DMS79 treated with DMSO at 0.1 percent for 48 hours (cell line): ENCODE data around the gene PRSS21.

Experiments used
- DNase-seq: peaks from one replicate; lab custom pipeline; 2025; lab: John Stamatoyannopoulos, UW

Gene PRSS21

GRCh38 chr16:2816751-2817339, at the start of gene PRSS21:
Gene PRSS21, plus strand, starts transcription at chr16:2817237. Its CDS starts 32 bp downstream, at chr16:2817269.
- no peak for DNase-seq

GRCh38 chr16:2767891-2768290, 49.1 kb upstream of the PRSS21 start:
- no peak for DNase-seq

GRCh38 chr16:2768403-2769089, 48.5 kb upstream of the PRSS21 start:
- DNase-seq = no peak

GRCh38 chr16:2769100-2769529, 47.9 kb upstream of the PRSS21 start:
- DNase-seq = no peak

- no peak for DNase-seq
These were observed 47.4 kb upstream of the PRSS21 start for GRCh38 chr16:2769675-2770056.

- DNase-seq = no peak
These were observed 46.7 kb upstream of the PRSS21 start for GRCh38 chr16:2770057-2770951.

GRCh38 chr16:2771496-2772402, 45.3 kb upstream of the PRSS21 start:
- DNase-seq = no peak

GRCh38 chr16:2773188-2773968, 43.7 kb upstream of the PRSS21 start:
- DNase-seq = no peak

GRCh38 chr16:2774161-2774891, 42.7 kb upstream of the PRSS21 start:
- no peak for DNase-seq

GRCh38 chr16:2775131-2775716, 41.8 kb upstream of the PRSS21 start:
- DNase-seq = no peak

- DNase-seq = no peak
These were observed 41.1 kb upstream of the PRSS21 start for GRCh38 chr16:2775765-2776499.

- no peak for DNase-seq
These were observed 40.4 kb upstream of the PRSS21 start for GRCh38 chr16:2776500-2777139.

- peak; percentile 72 for DNase-seq
These were observed 39.7 kb upstream of the PRSS21 start, which contains the start of gene ELOB for GRCh38 chr16:2777231-2777902. Gene ELOB, minus strand, starts transcription at chr16:2777280. Its CDS starts 41 bp downstream, at chr16:2777239.

- no peak for DNase-seq
These were observed 39.0 kb upstream of the PRSS21 start for GRCh38 chr16:2777903-2778629.

- no peak for DNase-seq
These were observed 38.4 kb upstream of the PRSS21 start for GRCh38 chr16:2778630-2778958.

GRCh38 chr16:2779151-2779920, 37.7 kb upstream of the PRSS21 start:
- DNase-seq = no peak
